Stimulated activated memory B cell treated with anti-CD40 and anti-IgM and Interleukin-4, amounts not matched to agents 10 μg/mL and 1 μg/mL and 100 μg/mL, for 72 hours (primary cell): ENCODE measurements around the gene PATZ1.
"Not testable (repeated sequence)": the region's sequence is repeated elsewhere in the genome, so short reads cannot be mapped to it uniquely, and the experiment has no call there.

Source experiments
- ATAC-seq: fragments of 150-1000 bp; cut with Tn5 transposase; 2 replicates; pipeline ENCODE4 v1.10.0; 2021
- H3K27ac Mint-ChIP-seq: one replicate; pipeline ENCODE4 v1.8.0; 2022; ENCODE audit warnings: mild to moderate bottlenecking, mixed read lengths
- H3K27me3 Mint-ChIP-seq: one replicate; pipeline ENCODE4 v1.8.0; 2022; ENCODE audit warnings: mixed read lengths
- H3K36me3 Mint-ChIP-seq: one replicate; pipeline ENCODE4 v1.8.0; 2022; ENCODE audit warnings: mixed read lengths
- H3K4me1 Mint-ChIP-seq: one replicate; pipeline ENCODE4 v1.8.0; 2022; ENCODE audit warnings: mixed read lengths
- H3K4me3 Mint-ChIP-seq: one replicate; pipeline ENCODE4 v1.8.0; 2022; ENCODE audit warnings: mild to moderate bottlenecking, moderate library complexity, mixed read lengths
- H3K9me3 Mint-ChIP-seq: one replicate; pipeline ENCODE4 v1.8.0; 2022; ENCODE audit warnings: mixed read lengths

The PATZ1 gene

GRCh38 chr22:31346255-31346732 lies at the start of gene PATZ1:
PATZ1 (minus strand) TSS chr22:31346346; CDS start chr22:31345602, 744 bp downstream.
- peak within 1 kb of the TSS; percentile 81 for H3K4me3 Mint-ChIP-seq
- H3K9me3 Mint-ChIP-seq = no peaks in the 10 kb centered on the region
- H3K27ac Mint-ChIP-seq = peak within 1 kb of the TSS; percentile 90
- ATAC-seq = peak; percentile 67
- peaks cover 48% of the 10 kb centered on the region for H3K4me1 Mint-ChIP-seq
- peaks cover 18% of the 10 kb centered on the region for H3K36me3 Mint-ChIP-seq
- no peaks in the 10 kb centered on the region for H3K27me3 Mint-ChIP-seq

GRCh38 chr22:31394326-31394725 lies 48.2 kb upstream of the PATZ1 start:
- no peaks in the 10 kb centered on the region for H3K27me3 Mint-ChIP-seq
- no peaks in the 10 kb centered on the region for H3K36me3 Mint-ChIP-seq
- no peak overlapping the region for H3K4me3 Mint-ChIP-seq
- no peak for ATAC-seq
- no peak overlapping the region for H3K27ac Mint-ChIP-seq
- no peaks in the 10 kb centered on the region for H3K4me1 Mint-ChIP-seq
- no peaks in the 10 kb centered on the region for H3K9me3 Mint-ChIP-seq

GRCh38 chr22:31393893-31394292 lies 47.7 kb upstream of the PATZ1 start:
- Mint-ChIP-seq H3K27me3 (no peaks in the 10 kb centered on the region), H3K9me3 (no peaks in the 10 kb centered on the region), H3K36me3 (no peaks in the 10 kb centered on the region), H3K4me1 (no peaks in the 10 kb centered on the region), H3K4me3 (no peak overlapping the region), H3K27ac (no peak overlapping the region)
- ATAC-seq = no peak

GRCh38 chr22:31378651-31379050 lies 32.5 kb upstream of the PATZ1 start:
- ATAC-seq, H3K4me3 Mint-ChIP-seq, H3K9me3 Mint-ChIP-seq, H3K27me3 Mint-ChIP-seq, H3K4me1 Mint-ChIP-seq, H3K36me3 Mint-ChIP-seq, H3K27ac Mint-ChIP-seq: not testable (repeated sequence)

- peaks cover 10% of the 10 kb centered on the region for H3K27me3 Mint-ChIP-seq
- no peaks in the 10 kb centered on the region for H3K4me1 Mint-ChIP-seq
- no peak overlapping the region for H3K4me3 Mint-ChIP-seq
- no peaks in the 10 kb centered on the region for H3K36me3 Mint-ChIP-seq
- H3K27ac Mint-ChIP-seq = no peak overlapping the region
- H3K9me3 Mint-ChIP-seq = no peaks in the 10 kb centered on the region
- ATAC-seq = no peak
Observed at GRCh38 chr22:31378123-31378522, 32.0 kb upstream of the PATZ1 start.

- no peaks in the 10 kb centered on the region for H3K9me3 Mint-ChIP-seq
- no peaks in the 10 kb centered on the region for H3K4me1 Mint-ChIP-seq
- no peak overlapping the region for H3K27ac Mint-ChIP-seq
- H3K4me3 Mint-ChIP-seq = no peak overlapping the region
- no peaks in the 10 kb centered on the region for H3K36me3 Mint-ChIP-seq
- peaks cover 10% of the 10 kb centered on the region for H3K27me3 Mint-ChIP-seq
- no peak for ATAC-seq
Observed at GRCh38 chr22:31377612-31378011, 31.5 kb upstream of the PATZ1 start.

- Mint-ChIP-seq H3K27me3 (no peaks in the 10 kb centered on the region), H3K4me3 (no peak overlapping the region), H3K4me1 (peaks cover 6% of the 10 kb centered on the region), H3K36me3 (no peaks in the 10 kb centered on the region), H3K9me3 (no peaks in the 10 kb centered on the region), H3K27ac (no peak overlapping the region)
- no peak for ATAC-seq
Observed at GRCh38 chr22:31367426-31367825, 21.3 kb upstream of the PATZ1 start.

GRCh38 chr22:31363885-31364465 lies 17.8 kb upstream of the PATZ1 start:
- H3K4me1 Mint-ChIP-seq = peaks cover 6% of the 10 kb centered on the region
- H3K27ac Mint-ChIP-seq = no peak overlapping the region
- H3K27me3 Mint-ChIP-seq = no peaks in the 10 kb centered on the region
- no peak overlapping the region for H3K4me3 Mint-ChIP-seq
- ATAC-seq = no peak
- no peaks in the 10 kb centered on the region for H3K36me3 Mint-ChIP-seq
- H3K9me3 Mint-ChIP-seq = no peaks in the 10 kb centered on the region

- Mint-ChIP-seq H3K4me3 (no peak overlapping the region), H3K27ac (no peak overlapping the region), H3K9me3 (no peaks in the 10 kb centered on the region), H3K36me3 (no peaks in the 10 kb centered on the region), H3K27me3 (no peaks in the 10 kb centered on the region), H3K4me1 (peaks cover 6% of the 10 kb centered on the region)
- ATAC-seq = no peak
Observed at GRCh38 chr22:31361743-31362142, 15.6 kb upstream of the PATZ1 start.

- no peak overlapping the region for H3K27ac Mint-ChIP-seq
- peaks cover 2% of the 10 kb centered on the region for H3K4me1 Mint-ChIP-seq
- H3K9me3 Mint-ChIP-seq = no peaks in the 10 kb centered on the region
- H3K4me3 Mint-ChIP-seq = no peak overlapping the region
- no peak for ATAC-seq
- no peaks in the 10 kb centered on the region for H3K27me3 Mint-ChIP-seq
- no peaks in the 10 kb centered on the region for H3K36me3 Mint-ChIP-seq
Observed at GRCh38 chr22:31360029-31360428, 13.9 kb upstream of the PATZ1 start.

- Mint-ChIP-seq H3K4me3 (no peak overlapping the region), H3K36me3 (no peaks in the 10 kb centered on the region), H3K4me1 (no peaks in the 10 kb centered on the region), H3K27ac (no peak overlapping the region), H3K27me3 (no peaks in the 10 kb centered on the region), H3K9me3 (no peaks in the 10 kb centered on the region)
- no peak for ATAC-seq
Observed at GRCh38 chr22:31354515-31354914, 8.4 kb upstream of the PATZ1 start.

GRCh38 chr22:31350410-31350863 lies 4.3 kb upstream of the PATZ1 start:
- no peak overlapping the region for H3K4me3 Mint-ChIP-seq
- no peaks in the 10 kb centered on the region for H3K9me3 Mint-ChIP-seq
- H3K27ac Mint-ChIP-seq = no peak overlapping the region
- H3K36me3 Mint-ChIP-seq = no peaks in the 10 kb centered on the region
- ATAC-seq = no peak
- peaks cover 6% of the 10 kb centered on the region for H3K4me1 Mint-ChIP-seq
- no peaks in the 10 kb centered on the region for H3K27me3 Mint-ChIP-seq

GRCh38 chr22:31349960-31350359 lies 3.8 kb upstream of the PATZ1 start:
- no peaks in the 10 kb centered on the region for H3K27me3 Mint-ChIP-seq
- peaks cover 11% of the 10 kb centered on the region for H3K4me1 Mint-ChIP-seq
- H3K9me3 Mint-ChIP-seq = no peaks in the 10 kb centered on the region

GRCh38 chr22:31348766-31349165 lies 2.6 kb upstream of the PATZ1 start:
- H3K9me3 Mint-ChIP-seq = no peaks in the 10 kb centered on the region
- peaks cover 4% of the 10 kb centered on the region for H3K36me3 Mint-ChIP-seq
- ATAC-seq = no peak
- no peak overlapping the region for H3K27ac Mint-ChIP-seq
- H3K27me3 Mint-ChIP-seq = no peaks in the 10 kb centered on the region
- H3K4me1 Mint-ChIP-seq = peaks cover 23% of the 10 kb centered on the region
- no peak overlapping the region for H3K4me3 Mint-ChIP-seq

More at GRCh38 chr22:31349960-31350359, 3.8 kb upstream of the PATZ1 start:
- Mint-ChIP-seq H3K4me3 (no peak overlapping the region), H3K27ac (no peak overlapping the region), H3K36me3 (no peaks in the 10 kb centered on the region)
- no peak for ATAC-seq

GRCh38 chr22:31348009-31348337 lies 1.8 kb upstream of the PATZ1 start:
- not testable (repeated sequence) for H3K9me3 Mint-ChIP-seq, H3K27me3 Mint-ChIP-seq, ATAC-seq, H3K36me3 Mint-ChIP-seq
- H3K4me3 Mint-ChIP-seq = peak overlapping the region; percentile 81
- peaks cover 31% of the 10 kb centered on the region for H3K4me1 Mint-ChIP-seq
- peak overlapping the region; percentile 90 for H3K27ac Mint-ChIP-seq

- Mint-ChIP-seq H3K4me3 (peak overlapping the region; percentile 81), H3K9me3 (no peaks in the 10 kb centered on the region), H3K4me1 (peaks cover 36% of the 10 kb centered on the region), H3K36me3 (peaks cover 11% of the 10 kb centered on the region), H3K27me3 (no peaks in the 10 kb centered on the region), H3K27ac (peak overlapping the region; percentile 90)
- ATAC-seq = peak; percentile 34
Observed at GRCh38 chr22:31347251-31348008, 1.3 kb upstream of the PATZ1 start.
